Kidney (tissue), 14 donors: Measurements from ENCODE around the gene RAF1. TPM values are rescaled to one million over a fixed set of nuclear protein-coding genes. Genes with fewer than 3 reads are reported as not detected.

ENCODE experiments used
- DNase-seq, 5 donors: peaks; one replicate each; pipeline ENCODE4 v3.0.0-alpha.2; 2013 to 2020
- FAIRE-seq: peaks from 2 replicates; lab custom pipeline; 2012; peaks lifted over from hg19 to GRCh38; lab: Jason Lieb, UNC
- H3K27ac ChIP-seq, 2 donors: one replicate each; pipeline ENCODE4 v1.7.0; 2013; ENCODE audit warnings: low read depth in 2 of 2, low read length in 2 of 2, inconsistent platforms in 1 of 2
- H3K27me3 ChIP-seq: one replicate; pipeline ENCODE4 v1.7.1; 2013; ENCODE audit warnings: low read length, inconsistent platforms; ENCODE audit not compliant: control insufficient read depth, insufficient read depth
- H3K36me3 ChIP-seq, 3 donors: one replicate each; pipeline versions ENCODE4 v1.7.0 to v1.7.1; 2013; ENCODE audit warnings: low read length in 3 of 3, control low read depth in 1 of 3, inconsistent platforms in 1 of 3; ENCODE audit not compliant: insufficient read depth in 3 of 3, control insufficient read depth in 2 of 3
- H3K4me1 ChIP-seq, 3 donors: one replicate each; pipeline versions ENCODE4 v1.7.0 to v1.7.1; 2013; ENCODE audit warnings: low read length in 3 of 3, inconsistent platforms in 1 of 3, low read depth in 1 of 3; ENCODE audit not compliant: control insufficient read depth in 2 of 3, insufficient read depth in 2 of 3
- H3K4me3 ChIP-seq, 3 donors: one replicate each; pipeline versions ENCODE4 v1.7.0 to v1.8.1; 2013; ENCODE audit warnings: low read length in 3 of 3, control low read depth in 1 of 3, inconsistent platforms in 1 of 3
- H3K9ac ChIP-seq, 3 donors: one replicate each; pipeline versions ENCODE4 v1.7.0 to v1.7.1; 2013; ENCODE audit warnings: low read length in 3 of 3, control low read depth in 1 of 3, inconsistent platforms in 1 of 3
- H3K9me3 ChIP-seq, 3 donors: one replicate each; pipeline versions ENCODE4 v1.7.0 to v1.7.1; 2013; ENCODE audit warnings: low read length in 3 of 3, control low read depth in 1 of 3, inconsistent platforms in 1 of 3; ENCODE audit not compliant: control insufficient read depth in 2 of 3, insufficient read depth in 1 of 3
- intact Hi-C: fragments of 100-400 bp; cut with DNase I; formaldehyde crosslinking; loops from one replicate; pipeline ENCODE4 v1.11.1; 2022
- polyA plus RNA-seq: library from polyadenylated mRNA; stranded (reverse); fragments of 350-450 nt; fragmentation: Illumina TruSeq; extraction: RNeasy Lipid Tissue Mini Kit (QIAGEN cat#74804); gene quantifications from one replicate; pipeline ENCODE4 v1.2.3, GENCODE V29; 2014; ENCODE audit warnings: low read depth, low replicate concordance; ENCODE audit not compliant: insufficient read depth
- total RNA-seq: library from RNA; stranded (reverse); fragmentation: NEBNext Ultra II Directional; extraction: Animal tissue kit (Norgen Biotek cat#: 25700); gene quantifications from one replicate; pipeline ENCODE4 v1.2.1, GENCODE V29; 2021
- TF ChIP-seq, protein P1 (sequence below): IDR thresholded peaks from 3 replicates; pipeline ENCODE4 v1.5.1; 2012; ENCODE audit warnings: mild to moderate bottlenecking, moderate library complexity, borderline replicate concordance; ENCODE audit not compliant: insufficient read depth; ENCODE audit errors: extremely low read depth
- donor health status: control.
- donor health status: control.
- donor health status: control.
- donor health status: control.
- donor health status: control.
- donor health status: DM: yes; HTN: yes; CAD: no.
- donor health status: Normal renal cell carcinoma (clear cell type).

RAF1 gene
- total and polyA plus RNA-seq, 2 donors from 2014 or later = 53.0 to 79.6 TPM

- TF ChIP-seq, protein P1, sequence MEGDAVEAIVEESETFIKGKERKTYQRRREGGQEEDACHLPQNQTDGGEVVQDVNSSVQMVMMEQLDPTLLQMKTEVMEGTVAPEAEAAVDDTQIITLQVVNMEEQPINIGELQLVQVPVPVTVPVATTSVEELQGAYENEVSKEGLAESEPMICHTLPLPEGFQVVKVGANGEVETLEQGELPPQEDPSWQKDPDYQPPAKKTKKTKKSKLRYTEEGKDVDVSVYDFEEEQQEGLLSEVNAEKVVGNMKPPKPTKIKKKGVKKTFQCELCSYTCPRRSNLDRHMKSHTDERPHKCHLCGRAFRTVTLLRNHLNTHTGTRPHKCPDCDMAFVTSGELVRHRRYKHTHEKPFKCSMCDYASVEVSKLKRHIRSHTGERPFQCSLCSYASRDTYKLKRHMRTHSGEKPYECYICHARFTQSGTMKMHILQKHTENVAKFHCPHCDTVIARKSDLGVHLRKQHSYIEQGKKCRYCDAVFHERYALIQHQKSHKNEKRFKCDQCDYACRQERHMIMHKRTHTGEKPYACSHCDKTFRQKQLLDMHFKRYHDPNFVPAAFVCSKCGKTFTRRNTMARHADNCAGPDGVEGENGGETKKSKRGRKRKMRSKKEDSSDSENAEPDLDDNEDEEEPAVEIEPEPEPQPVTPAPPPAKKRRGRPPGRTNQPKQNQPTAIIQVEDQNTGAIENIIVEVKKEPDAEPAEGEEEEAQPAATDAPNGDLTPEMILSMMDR = no peak
- Histone ChIP-seq H3K27ac (no peak overlapping the region), H3K4me3 (no peak overlapping the region), H3K36me3 (no peaks in the 10 kb centered on the region), H3K9ac (no peak overlapping the region), H3K9me3 (no peaks in the 10 kb centered on the region), H3K4me1 (peaks cover 0 to 23% (median 4%) of the 10 kb centered on the region in 3 donors), H3K27me3 (no peaks in the 10 kb centered on the region)
- FAIRE-seq = no peak
- intact Hi-C loops = no loop called here
- DNase-seq = no peak
These were observed 39.9 kb downstream of the RAF1 start for GRCh38 chr3:12624056-12624455.

GRCh38 chr3:12622335-12622734 lies 41.6 kb downstream of the RAF1 start:
- intact Hi-C loops = no loop called here
- FAIRE-seq (no peak), DNase-seq (no peak)
- Histone ChIP-seq H3K27me3 (no peaks in the 10 kb centered on the region), H3K4me1 (peaks cover 0 to 23% (median 4%) of the 10 kb centered on the region in 3 donors), H3K4me3 (no peak overlapping the region), H3K36me3 (peaks cover 0 to 9% (median 0%) of the 10 kb centered on the region in 3 donors), H3K9ac (no peak overlapping the region), H3K9me3 (no peaks in the 10 kb centered on the region), H3K27ac (no peak overlapping the region)
- TF ChIP-seq, protein P1 = no peak

DNA sequence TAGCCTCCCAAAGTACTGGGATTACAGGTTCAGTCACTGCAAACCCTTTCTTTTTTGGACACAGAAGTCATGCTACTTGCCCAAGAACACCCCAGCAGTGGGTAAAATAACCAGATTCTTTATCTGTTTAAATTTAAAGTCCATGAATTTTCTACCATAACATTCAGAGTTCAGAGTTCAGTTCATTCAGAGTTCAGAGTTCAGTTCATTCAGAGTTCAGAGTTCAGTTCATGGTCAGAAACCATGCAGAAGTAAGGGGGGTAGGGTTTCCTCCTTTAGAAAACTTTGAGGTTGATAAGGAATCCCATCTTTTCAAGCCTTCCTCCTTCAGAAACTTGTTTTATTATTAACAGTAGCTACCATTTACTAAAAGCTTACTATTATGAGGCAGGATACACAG lies 43.2 kb downstream of the RAF1 start:
- Histone ChIP-seq H3K4me3 (no peak overlapping the region), H3K9ac (no peak overlapping the region), H3K36me3 (peaks cover 0 to 18% (median 0%) of the 10 kb centered on the region in 3 donors), H3K9me3 (no peaks in the 10 kb centered on the region), H3K27me3 (no peaks in the 10 kb centered on the region), H3K4me1 (peaks cover 0 to 23% (median 4%) of the 10 kb centered on the region in 3 donors), H3K27ac (no peak overlapping the region)
- TF ChIP-seq, protein P1 = no peak
- DNase-seq = no peak
- FAIRE-seq = no peak
- intact Hi-C loops = no loop called here

DNA sequence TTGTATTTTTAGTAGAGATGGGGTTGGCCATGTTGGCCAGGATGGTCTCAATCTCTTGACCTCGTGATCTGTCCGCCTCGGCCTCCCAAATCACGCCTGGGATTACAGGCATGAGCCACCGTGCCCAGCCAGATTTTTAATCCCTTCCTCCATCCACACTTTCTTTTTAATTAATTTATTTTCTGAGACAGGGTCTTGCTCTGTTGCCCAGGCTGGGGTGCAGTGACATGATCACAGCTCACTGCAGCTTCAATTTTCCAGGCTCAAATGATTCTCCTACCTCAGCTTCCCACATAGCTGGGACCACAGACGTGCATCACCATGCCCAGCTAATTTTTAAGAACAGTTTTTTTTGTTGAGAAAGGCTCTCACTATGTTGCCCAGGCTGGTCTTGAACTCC lies 43.6 kb downstream of the RAF1 start:
- no peak overlapping the region for H3K27ac ChIP-seq
- no peaks in the 10 kb centered on the region for H3K9me3 ChIP-seq
- FAIRE-seq (no peak), DNase-seq (no peak)
- TF ChIP-seq, protein P1 = no peak
- peaks cover 0 to 18% (median 2%) of the 10 kb centered on the region in 3 donors for H3K36me3 ChIP-seq
- no peak overlapping the region for H3K4me3 ChIP-seq
- intact Hi-C loops = no loop called here
- no peak overlapping the region for H3K9ac ChIP-seq
- H3K27me3 ChIP-seq = no peaks in the 10 kb centered on the region
- peaks cover 0 to 23% (median 4%) of the 10 kb centered on the region in 3 donors for H3K4me1 ChIP-seq
